Stimulated activated CD8-positive, alpha-beta memory T cell treated with anti-CD3 and anti-CD28 coated beads, Interleukin-4, amount 100 ng/mL, for 4 hours (primary cell): ENCODE data around the gene EMSY.

Experiments
- DNase-seq, 2 donors: peaks; one replicate each; pipeline ENCODE4 v3.0.0-alpha.2; 2020; ENCODE audit warnings: low read depth in 2 of 2, low spot score in 1 of 2

The EMSY gene

DNA sequence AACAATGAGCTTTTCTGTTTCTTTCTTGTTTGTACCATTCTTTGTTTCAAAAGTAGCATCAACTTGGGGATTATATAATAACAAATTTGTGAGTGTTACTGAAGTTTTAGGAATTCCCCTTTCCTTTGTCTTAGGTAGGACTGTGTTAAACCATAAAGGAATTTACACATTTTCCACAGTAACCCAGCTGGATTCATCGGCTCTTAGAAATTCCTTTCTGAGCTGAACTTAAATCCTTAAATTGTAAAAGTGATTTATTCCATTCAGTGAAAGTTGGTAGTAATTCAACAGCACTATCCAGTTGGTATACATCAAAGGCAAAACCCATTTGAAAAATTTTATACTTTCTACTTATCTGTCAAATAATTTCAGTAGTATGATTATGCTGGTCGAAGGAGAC, 11.8 kb downstream of the EMSY start:
- DNase-seq = no peak

- no peak for DNase-seq
These were observed 14.5 kb downstream of the EMSY start for GRCh38 chr11:76459299-76459698.

GRCh38 chr11:76459846-76460245, 15.0 kb downstream of the EMSY start:
- no peak for DNase-seq

DNA sequence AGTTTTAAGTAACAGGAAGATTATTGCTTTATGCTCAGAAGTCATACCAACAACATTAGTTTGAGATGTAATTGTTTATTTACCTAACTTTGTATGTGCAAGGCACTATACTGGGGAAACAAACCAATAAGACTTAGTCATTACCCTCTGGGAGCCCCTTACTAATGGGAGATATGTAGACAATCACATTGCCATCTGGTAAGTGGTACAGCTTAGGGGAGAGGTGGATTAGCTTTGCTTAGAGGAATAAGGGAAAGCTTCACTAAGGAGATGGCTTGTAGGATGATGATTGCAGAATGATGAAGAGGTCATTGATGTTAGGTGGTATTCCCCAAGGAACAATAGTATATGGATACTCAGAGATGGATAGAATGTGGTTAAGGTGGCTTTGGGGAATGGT, 17.5 kb downstream of the EMSY start:
- no peak for DNase-seq

DNA sequence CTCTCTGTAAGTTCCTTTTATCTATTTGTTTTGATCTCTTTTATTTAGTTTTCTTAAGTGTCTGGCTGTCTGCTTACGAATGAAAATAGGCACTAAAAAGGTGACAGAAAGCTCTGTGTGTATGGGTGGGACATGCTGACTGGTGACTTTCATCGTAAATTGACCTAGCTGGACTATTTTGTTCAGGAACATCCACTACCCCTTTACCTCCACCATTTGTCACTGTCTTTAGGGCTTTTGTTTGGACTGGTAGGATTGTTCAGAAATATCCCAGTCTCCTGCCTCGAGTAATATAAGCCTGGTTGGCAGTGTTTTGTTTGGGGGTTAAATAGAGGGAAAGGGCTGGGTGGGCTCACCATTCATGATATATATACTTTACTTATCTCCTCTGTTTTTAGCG, 20.9 kb downstream of the EMSY start:
- DNase-seq = no peak

GRCh38 chr11:76466666-76467065, 21.8 kb downstream of the EMSY start:
- DNase-seq = no peak

- DNase-seq = no peak
These were observed 24.3 kb downstream of the EMSY start for GRCh38 chr11:76469141-76469540.

DNA sequence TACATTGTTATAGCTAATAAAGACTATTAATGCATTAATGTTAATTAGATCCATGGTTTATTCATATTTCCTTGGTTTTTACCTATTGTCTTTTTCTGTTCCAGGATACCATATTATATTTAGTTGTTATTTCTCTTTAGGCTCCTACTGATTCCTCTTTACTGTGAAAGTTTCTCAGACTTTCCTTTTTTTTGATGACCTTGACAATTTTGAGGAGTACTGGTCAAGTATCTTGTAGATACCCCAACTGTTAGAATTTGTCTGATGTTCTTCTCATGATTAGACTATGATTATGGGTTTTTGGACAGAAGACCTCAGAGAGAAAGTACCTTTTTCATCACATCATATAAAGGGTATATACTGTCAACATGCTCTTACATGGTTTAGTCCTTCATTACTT, 26.6 kb downstream of the EMSY start:
- no peak for DNase-seq

GRCh38 chr11:76480241-76480640, 35.4 kb downstream of the EMSY start:
- DNase-seq = no peak

DNA sequence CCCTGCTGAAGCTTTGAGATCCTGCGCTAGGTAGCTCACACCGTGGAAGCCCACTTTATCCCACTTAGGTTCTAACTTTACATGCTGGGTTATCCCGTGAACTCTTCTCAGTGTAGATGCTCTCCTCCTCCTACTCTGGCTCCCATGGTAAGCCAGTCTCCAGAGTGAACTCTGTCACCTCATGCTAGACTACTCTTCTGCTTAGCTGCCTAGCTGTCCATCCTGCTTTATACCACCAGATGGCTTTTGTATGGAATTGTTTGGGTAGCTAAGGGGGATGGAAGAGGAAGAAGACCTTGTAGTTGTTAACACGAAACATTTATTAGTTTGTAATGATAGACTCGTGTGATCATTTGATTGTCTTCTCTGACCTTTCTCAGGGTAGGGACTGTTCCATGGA, 46.8 kb downstream of the EMSY start:
- no peak for DNase-seq

- no peak for DNase-seq
These were observed 48.2 kb downstream of the EMSY start for GRCh38 chr11:76493040-76493439.

DNA sequence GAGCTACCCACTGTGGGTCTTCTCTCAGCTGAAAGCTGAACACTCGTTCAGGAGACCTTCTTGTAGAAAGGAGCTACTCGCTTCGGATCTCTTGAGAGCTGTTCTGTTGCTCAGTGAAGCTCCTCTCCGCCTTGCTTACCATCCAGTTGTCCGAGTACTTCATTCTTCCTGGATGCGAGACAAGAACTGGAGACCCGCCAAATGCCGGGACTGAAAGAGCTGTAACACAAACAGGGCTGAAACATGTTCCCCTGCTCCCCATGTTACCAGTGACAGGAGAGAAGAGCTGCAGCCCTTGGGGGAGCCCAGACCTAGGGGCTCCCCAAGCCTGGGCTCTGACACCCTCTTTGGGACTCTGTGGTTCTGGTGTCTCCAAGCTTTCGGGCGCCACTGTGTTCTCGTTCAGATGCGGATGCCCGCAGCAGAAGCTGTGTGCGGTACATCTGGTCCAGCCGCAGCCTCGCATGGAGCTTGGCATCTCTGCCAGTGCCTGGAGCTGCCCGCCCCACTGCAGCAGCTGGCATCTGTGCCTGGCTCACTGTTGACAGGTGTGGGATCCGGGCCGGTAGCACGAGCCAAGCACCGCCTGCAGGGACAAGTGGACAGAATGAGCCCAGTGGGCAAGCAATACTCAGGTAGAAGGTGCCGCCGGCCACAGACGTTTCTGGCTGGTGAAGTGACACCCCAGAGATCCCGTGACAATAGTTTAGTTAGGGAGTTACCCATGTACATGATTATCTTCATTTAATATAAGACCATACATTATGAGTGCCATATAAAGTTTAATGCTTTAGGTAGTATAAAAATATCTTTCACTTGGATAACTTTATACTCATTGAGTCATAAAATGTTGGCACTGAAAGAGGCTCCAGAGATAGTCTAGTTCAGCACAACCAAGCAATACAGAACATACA, 49.1 kb downstream of the EMSY start:
- no peak for DNase-seq

- DNase-seq = no peak
These were observed 50.2 kb downstream of the EMSY start for GRCh38 chr11:76495019-76495418.

DNA sequence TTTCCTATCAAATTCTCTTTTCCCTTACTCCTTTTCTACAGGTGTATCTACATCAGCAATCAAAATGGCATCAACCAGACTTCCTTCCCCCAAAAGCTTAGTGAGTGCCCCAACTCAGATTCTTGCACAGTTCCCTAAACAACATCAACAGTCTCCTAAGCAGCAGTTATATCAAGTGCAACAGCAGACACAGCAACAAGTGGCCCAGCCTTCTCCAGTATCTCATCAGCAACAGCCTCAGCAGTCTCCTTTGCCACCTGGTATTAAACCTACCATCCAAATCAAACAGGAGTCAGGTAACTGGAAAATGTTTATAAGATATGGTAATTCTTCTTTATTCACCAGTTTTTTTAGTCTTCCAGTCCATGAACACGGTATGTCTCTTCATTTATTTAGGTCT, 51.4 kb downstream of the EMSY start:
- no peak for DNase-seq

DNA sequence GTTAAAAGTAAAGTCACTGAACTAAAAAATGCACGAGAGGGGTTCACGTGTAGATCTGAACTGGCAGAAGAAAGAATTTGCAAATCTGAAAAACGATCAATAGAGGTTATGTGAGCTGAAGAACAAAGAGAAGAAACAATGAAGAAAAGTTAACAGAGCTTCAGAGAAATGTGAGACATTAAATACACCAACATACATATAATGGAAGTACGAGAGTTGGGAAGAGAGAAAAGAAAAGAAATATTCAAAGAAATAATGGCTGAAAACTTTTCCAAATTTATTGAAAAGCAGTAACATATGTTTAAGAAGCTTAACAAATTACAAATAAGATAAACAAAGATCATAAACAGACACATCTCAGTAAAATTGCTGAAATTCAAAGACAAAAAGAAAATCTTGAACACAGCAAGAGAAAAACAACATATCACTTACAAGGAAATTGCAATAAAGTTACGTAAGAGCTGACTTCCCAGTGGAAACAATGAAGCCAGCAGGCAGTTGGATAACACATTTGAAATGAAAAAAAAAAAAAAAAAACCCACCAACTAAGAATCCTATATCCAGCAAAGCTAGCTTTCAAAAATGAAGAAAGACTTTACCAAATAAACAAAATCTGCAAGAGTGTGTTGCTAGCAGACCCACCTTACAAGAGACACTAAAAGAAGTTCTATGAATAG, 56.8 kb downstream of the EMSY start:
- no peak for DNase-seq

DNA sequence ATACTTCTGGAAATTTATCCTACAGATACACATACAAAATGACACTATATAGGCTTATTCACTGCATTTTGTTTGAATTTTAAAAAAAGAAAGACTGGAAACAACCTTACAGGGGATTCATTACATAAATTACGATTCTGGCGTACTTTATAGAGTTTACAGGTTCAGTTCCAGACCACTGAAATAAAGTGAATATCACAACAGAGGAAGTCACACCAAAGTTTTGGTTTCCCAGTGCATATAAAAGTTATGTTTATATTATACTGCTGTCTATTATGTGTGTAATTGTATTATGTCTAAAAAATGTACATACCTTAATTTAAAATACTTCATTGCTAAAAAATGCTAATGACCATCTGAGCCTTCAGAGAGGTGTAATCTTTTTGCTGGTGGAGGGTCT, 62.0 kb downstream of the EMSY start:
- no peak for DNase-seq

- DNase-seq = no peak
These were observed 65.5 kb downstream of the EMSY start for GRCh38 chr11:76510060-76511047.

DNA sequence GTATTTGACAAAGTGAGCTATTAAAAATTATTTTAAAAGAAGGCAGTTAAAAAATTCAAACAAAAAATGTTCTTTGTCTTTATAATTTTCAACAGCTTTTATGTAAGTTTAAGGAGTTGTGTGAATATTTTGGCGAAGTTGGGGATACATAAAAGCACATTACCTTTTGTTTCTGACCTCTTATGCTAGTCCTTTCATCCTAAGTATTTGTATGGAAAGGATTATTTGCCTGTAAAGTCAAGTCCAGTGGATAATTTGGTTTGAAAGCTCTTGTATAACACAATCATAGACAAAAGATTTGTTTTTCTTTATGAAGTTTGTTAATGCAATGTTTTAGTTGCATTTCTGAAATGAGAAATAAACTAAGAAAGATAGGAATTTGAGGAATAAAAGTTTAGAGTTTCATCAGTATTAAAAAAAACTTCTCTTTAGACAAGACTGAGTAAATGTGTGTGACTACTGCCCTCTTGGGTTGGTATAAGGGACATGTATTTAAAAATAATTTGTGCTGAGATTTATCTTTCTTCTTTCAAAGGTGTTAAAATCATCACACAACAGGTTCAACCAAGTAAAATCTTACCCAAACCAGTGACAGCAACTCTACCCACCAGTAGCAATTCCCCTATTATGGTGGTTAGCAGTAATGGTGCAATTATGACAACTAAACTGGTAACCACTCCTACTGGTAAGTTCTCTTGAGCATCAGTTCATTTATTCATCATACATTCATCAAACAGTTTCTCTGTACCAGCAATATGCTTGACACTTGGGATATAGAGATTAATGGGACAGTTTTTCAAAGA, 68.2 kb downstream of the EMSY start:
- no peak for DNase-seq

DNA sequence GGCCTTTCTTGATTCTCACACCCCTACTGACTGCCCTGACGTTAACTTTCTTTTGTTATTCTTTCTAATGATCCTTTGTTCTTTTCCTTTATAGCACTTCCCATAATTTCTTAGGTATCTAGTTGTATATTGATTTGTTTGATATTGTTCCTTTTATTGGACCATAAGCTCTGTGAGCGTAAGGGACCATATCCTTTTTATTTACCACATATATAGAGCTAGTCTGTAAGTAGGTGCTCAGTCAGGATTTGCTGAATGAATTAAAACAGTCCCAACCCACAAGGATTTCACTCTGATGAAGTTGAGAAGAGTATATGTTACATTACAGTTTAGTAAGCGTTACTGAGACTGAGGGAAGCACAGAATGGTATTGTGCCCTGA, 68.8 kb downstream of the EMSY start:
- no peak for DNase-seq

GRCh38 chr11:76515494-76515893, 70.7 kb downstream of the EMSY start:
- DNase-seq = no peak

- DNase-seq = no peak
These were observed 78.3 kb downstream of the EMSY start for GRCh38 chr11:76523147-76523546.
